ENCODE measurements around the gene C2CD4C.

GRCh38 chr19:419721-420515, 11.0 kb upstream of the C2CD4C start:
- no peak for TF ChIP-seq POLR2AphosphoS5 (IDR thresholded peaks at IDR 0.05)
- no peak for TF ChIP-seq CTCF (IDR thresholded peaks at IDR 0.05 in 8 of 11, conservative IDR thresholded peaks at IDR 0.05 in 3 of 11)
